Stomach (tissue), 4 donors: ENCODE measurements around the gene ST6GALNAC3.

Experiments
- CTCF ChIP-seq, 7 experiments: fragments of 450-650 bp in 4 of 7; fragments of 200-600 bp in 3 of 7; sonication (generic) in 3 of 7; IDR thresholded peaks; one replicate each; pipeline ENCODE4 v1.5.1; 2016 to 2019; ENCODE audit warnings: antibody characterized with exemption in 7 of 7, control low read depth in 2 of 7, mild to moderate bottlenecking in 1 of 7
- EP300 ChIP-seq: sonication (generic); formaldehyde crosslinking; IDR thresholded peaks from one replicate; pipeline ENCODE4 v1.6.1; 2017; ENCODE audit warnings: antibody characterized with exemption
- POLR2A ChIP-seq, 4 donors: fragments of 450-650 bp; IDR thresholded peaks; one replicate each; pipeline ENCODE4 v1.6.1; 2016; ENCODE audit warnings: antibody characterized with exemption in 4 of 4, control low read depth in 2 of 4, mild to moderate bottlenecking in 1 of 4, moderate library complexity in 1 of 4

DNA sequence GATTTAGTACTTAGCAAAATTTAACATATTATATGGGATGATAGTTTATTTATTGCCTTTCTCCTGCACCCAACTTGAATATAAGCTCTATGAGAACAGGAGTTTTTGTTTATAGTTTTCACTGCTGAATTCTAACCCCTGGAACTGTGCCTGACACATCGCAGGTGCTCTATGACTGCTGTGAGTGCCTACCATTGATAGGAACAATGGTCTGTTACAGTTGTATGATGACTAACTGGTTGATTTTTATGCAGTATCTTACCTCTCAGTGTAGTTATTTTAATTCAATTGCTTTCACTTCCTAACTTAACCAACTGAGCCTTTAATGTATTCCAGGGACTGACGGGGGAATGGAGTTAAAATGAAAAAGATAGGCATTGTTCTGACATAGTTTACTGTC lies 336.0 kb downstream of the ST6GALNAC3 start:
- TF ChIP-seq EP300 (no peak), CTCF (IDR thresholded peaks at IDR 0.05) (no peak), POLR2A (IDR thresholded peaks at IDR 0.05) (no peak)
